ENCODE results near the gene ZBTB16. TPM values are rescaled to one million over a fixed set of nuclear protein-coding genes. Genes with fewer than 3 reads are reported as not detected.

The ZBTB16 gene
- total RNA-seq, 1 donor from 2014 or later, result 6.4 TPM

- no peak for DNase-seq (ENCODE audit: low read depth in 2 of 2)
Observed at GRCh38 chr11:114064216-114064615, 4.7 kb downstream of the ZBTB16 start.

- no peak for DNase-seq (ENCODE audit: low read depth in 2 of 2)
Observed at GRCh38 chr11:114065094-114065493, 5.6 kb downstream of the ZBTB16 start.

- no peak for DNase-seq (ENCODE audit: low read depth in 2 of 2)
Observed at GRCh38 chr11:114066046-114066648, 6.6 kb downstream of the ZBTB16 start.

GRCh38 chr11:114068327-114068726 lies 8.8 kb downstream of the ZBTB16 start:
- no peak for DNase-seq (ENCODE audit: low read depth in 2 of 2)

GRCh38 chr11:114070464-114071139 lies 11.1 kb downstream of the ZBTB16 start:
- no peak for DNase-seq (ENCODE audit: low read depth in 2 of 2)

- DNase-seq (ENCODE audit: low read depth in 2 of 2), result no peak
Observed at GRCh38 chr11:114073007-114073827, 13.7 kb downstream of the ZBTB16 start.

- DNase-seq (ENCODE audit: low read depth in 2 of 2), result no peak
Observed at GRCh38 chr11:114073828-114074381, 14.4 kb downstream of the ZBTB16 start.

- no peak for DNase-seq (ENCODE audit: low read depth in 2 of 2)
Observed at GRCh38 chr11:114074546-114075343, 15.2 kb downstream of the ZBTB16 start.

GRCh38 chr11:114075344-114075610 lies 15.8 kb downstream of the ZBTB16 start:
- DNase-seq (ENCODE audit: low read depth in 2 of 2), result no peak

GRCh38 chr11:114075891-114076441 lies 16.5 kb downstream of the ZBTB16 start:
- DNase-seq (ENCODE audit: low read depth in 2 of 2), result peak in 1 of 2 donors; percentile 56

GRCh38 chr11:114076921-114077331 lies 17.4 kb downstream of the ZBTB16 start:
- DNase-seq (ENCODE audit: low read depth in 2 of 2), result no peak

GRCh38 chr11:114077482-114078305 lies 18.2 kb downstream of the ZBTB16 start:
- no peak for DNase-seq (ENCODE audit: low read depth in 2 of 2)

- no peak for DNase-seq (ENCODE audit: low read depth in 2 of 2)
Observed at GRCh38 chr11:114078423-114078822, 18.9 kb downstream of the ZBTB16 start.

GRCh38 chr11:114079511-114080065 lies 20.1 kb downstream of the ZBTB16 start:
- no peak for DNase-seq (ENCODE audit: low read depth in 2 of 2)

- DNase-seq (ENCODE audit: low read depth in 2 of 2), result peak; percentile 82 to 85
Observed at GRCh38 chr11:114080219-114080618, 20.7 kb downstream of the ZBTB16 start.

- DNase-seq (ENCODE audit: low read depth in 2 of 2), result no peak
Observed at GRCh38 chr11:114080769-114081168, 21.3 kb downstream of the ZBTB16 start.

- DNase-seq (ENCODE audit: low read depth in 2 of 2), result peak in 1 of 2 donors; percentile 75
Observed at GRCh38 chr11:114081641-114082414, 22.3 kb downstream of the ZBTB16 start.

GRCh38 chr11:114082415-114082748 lies 22.9 kb downstream of the ZBTB16 start:
- DNase-seq (ENCODE audit: low read depth in 2 of 2), result no peak

GRCh38 chr11:114082767-114083181 lies 23.3 kb downstream of the ZBTB16 start:
- no peak for DNase-seq (ENCODE audit: low read depth in 2 of 2)
